AG04450 (cell line): ENCODE data around the gene ELP2. TPM values are rescaled to one million over a fixed set of nuclear protein-coding genes. Genes with fewer than 3 reads are reported as not detected.
"Not testable (repeated sequence)": the region's sequence is repeated elsewhere in the genome, so short reads cannot be mapped to it uniquely, and the experiment has no call there.

Source experiments
- CTCF ChIA-PET: fragments of 300-600, 350-600 bp; formaldehyde crosslinking; extraction: SDS; loops from one replicate; lab custom pipeline; 2022; ENCODE audit warnings: antibody characterized with exemption, inconsistent platforms; lab: Charles Lee
- POLR2A ChIA-PET: fragments of 350-600 bp; formaldehyde crosslinking; extraction: SDS; loops from one replicate; lab custom pipeline; 2021; ENCODE audit warnings: antibody characterized with exemption, inconsistent platforms; lab: Yijun Ruan, JAX
- DNase-seq: peaks from one replicate; pipeline ENCODE4 v3.0.0-alpha.2; 2011; ENCODE audit warnings: low read depth, low spot score
- H3K27ac ChIP-seq: one replicate; pipeline ENCODE4 v1.5.1; 2012; ENCODE audit warnings: low read depth, low read length, control low read depth
- H3K27me3 ChIP-seq: one replicate; pipeline ENCODE4 v1.6.0; 2012; ENCODE audit warnings: low read length; ENCODE audit not compliant: control insufficient read depth, insufficient read depth
- H3K4me3 ChIP-seq: 2 replicates; pipeline ENCODE4 v1.5.1; 2011; ENCODE audit warnings: mild to moderate bottlenecking, low read depth, low read length, control low read depth
- H3K9me3 ChIP-seq: 2 replicates; pipeline ENCODE4 v1.5.1; 2012; ENCODE audit warnings: low read length; ENCODE audit not compliant: control insufficient read depth, insufficient read depth
- CTCF ChIP-seq: IDR thresholded peaks from 2 replicates; pipeline ENCODE4 v1.5.1; 2011; ENCODE audit warnings: low read depth, low read length, control low read depth, inconsistent platforms
- polyA plus RNA-seq: library from polyadenylated mRNA; depleted of rRNA; stranded (reverse); fragments of >200 nt; gene quantifications from 2 replicates; pipeline ENCODE4 v1.2.3, GENCODE V29; 2011

ELP2 gene
- polyA plus RNA-seq, 1 experiment = 122 TPM

DNA sequence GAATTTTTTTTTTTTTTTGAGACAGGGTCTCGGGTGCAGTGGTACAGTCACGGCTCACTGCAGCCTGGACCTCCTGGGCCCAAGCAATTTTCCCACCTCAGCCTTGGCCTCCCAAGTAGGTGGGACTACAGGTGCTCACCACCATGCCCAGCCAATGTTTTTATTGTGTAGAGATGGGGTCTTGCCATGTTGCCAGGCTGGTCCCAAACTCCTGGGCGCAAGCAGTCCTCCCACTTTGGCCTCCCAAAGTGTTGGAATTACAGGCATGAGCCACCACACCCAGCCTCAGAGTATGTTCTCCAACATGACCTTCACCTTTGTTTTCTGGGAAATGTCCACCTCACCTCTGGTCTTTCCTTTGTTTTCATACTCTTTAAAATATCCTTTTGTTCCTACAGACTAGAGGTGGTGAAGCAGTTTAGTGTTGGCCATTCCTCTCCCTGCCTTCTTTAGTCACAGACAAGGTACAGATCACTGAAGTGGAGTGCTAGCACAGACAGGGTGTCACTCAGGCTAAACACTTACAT, 38.1 kb downstream of the ELP2 start:
- Histone ChIP-seq H3K27ac (no peak overlapping the region), H3K9me3 (no peaks in the 10 kb centered on the region), H3K27me3 (no peaks in the 10 kb centered on the region), H3K4me3 (no peak overlapping the region)
- POLR2A ChIA-PET = no interaction called here
- DNase-seq = no peak
- CTCF ChIA-PET = no interaction called here
- TF ChIP-seq CTCF = no peak

DNA sequence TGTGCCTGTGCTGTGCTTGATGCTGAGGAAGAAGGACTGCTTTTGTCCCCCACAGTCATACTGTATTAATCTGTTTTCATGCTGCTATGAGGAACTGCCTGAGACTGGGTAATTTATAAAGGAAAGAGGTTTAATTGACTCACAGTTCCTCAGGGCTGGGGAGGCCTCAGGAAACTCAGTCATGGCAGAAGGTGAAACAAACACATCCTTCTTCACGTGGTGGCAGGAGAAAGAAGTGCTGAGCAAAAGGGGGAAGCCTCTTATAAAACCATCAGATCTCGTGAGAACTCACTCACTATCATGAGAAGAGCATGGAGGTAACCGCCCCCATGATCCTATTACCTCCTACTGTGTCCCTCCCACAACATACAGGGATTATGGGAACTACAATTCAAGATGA, 38.6 kb downstream of the ELP2 start:
- H3K4me3 ChIP-seq, H3K9me3 ChIP-seq, DNase-seq, H3K27me3 ChIP-seq, CTCF ChIA-PET, H3K27ac ChIP-seq, POLR2A ChIA-PET: not testable (repeated sequence)

DNA sequence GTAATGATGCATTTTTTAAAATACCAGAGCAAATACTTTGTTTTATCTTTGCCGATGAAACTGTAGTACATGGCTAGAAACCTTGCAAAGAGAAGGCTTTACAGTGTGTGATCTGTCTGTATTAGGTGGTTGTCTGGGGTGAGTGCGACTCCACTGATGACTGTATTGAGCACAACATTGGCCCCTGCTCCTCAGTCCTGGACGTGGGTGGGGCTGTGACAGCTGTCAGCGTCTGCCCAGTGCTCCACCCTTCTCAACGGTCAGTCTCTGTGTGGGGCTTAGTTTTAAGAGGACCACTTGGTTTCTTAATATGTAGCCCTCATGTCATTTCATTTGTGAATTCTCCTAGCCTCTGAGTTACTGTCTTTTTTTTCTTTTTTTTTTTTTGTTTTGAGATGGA, 40.2 kb downstream of the ELP2 start:
- no peak for DNase-seq
- H3K27me3 ChIP-seq = no peaks in the 10 kb centered on the region
- CTCF ChIA-PET = interaction anchor here (0.6 kb wide), 1 partner anchor 21 kb away, joined by 4 read pairs; no protein-coding TSS in a partner anchor
- TF ChIP-seq CTCF = no peak
- H3K27ac ChIP-seq = no peak overlapping the region
- no peak overlapping the region for H3K4me3 ChIP-seq
- POLR2A ChIA-PET = interaction anchor here (0.7 kb wide), 1 partner anchor 17 kb away, joined by 3 read pairs; no protein-coding TSS in a partner anchor
- no peaks in the 10 kb centered on the region for H3K9me3 ChIP-seq

DNA sequence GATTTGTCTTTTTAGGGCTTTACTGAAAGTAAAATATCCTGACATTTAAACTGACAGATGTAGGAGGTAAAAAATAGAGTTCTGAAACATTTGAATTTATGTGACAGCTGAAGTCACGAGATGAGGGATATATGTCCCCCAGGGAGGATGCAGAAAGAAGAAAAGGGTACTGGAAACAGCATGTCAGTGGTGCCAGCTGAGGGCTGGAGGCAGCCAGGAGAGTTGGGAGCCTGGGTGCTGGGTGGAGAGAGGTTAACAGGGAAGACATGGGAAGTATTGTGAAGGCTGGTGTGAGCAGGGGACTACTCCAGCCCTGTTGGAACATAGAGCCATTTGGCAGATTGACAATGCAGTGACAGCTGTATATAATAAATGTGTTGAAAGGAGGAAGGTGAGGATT, 45.8 kb downstream of the ELP2 start:
- no peak overlapping the region for H3K27ac ChIP-seq
- no peak overlapping the region for H3K4me3 ChIP-seq
- CTCF ChIA-PET = no interaction called here
- H3K9me3 ChIP-seq = no peaks in the 10 kb centered on the region
- DNase-seq = no peak
- no peak for TF ChIP-seq CTCF
- POLR2A ChIA-PET = no interaction called here
- no peaks in the 10 kb centered on the region for H3K27me3 ChIP-seq

DNA sequence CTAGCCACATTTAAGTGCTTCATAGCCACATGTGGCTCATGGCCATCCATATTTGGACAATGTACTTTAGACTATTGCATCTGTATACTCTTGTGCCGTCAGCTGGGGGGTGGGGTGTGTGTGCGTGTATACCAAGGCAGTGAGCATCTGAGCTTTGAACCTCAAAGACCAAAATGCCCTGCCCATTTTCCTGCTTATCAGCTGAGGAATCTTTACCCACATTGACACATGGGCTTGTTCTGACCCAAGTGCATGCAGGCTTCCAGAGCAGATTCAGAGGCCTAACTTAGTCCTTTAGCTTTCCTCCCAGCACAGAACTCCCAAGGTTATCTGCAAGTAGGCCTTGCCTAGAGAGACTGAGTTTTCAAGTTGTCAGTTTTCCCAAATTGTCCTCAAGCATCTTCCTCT, 46.5 kb downstream of the ELP2 start:
- TF ChIP-seq CTCF = no peak
- no peaks in the 10 kb centered on the region for H3K27me3 ChIP-seq
- no peaks in the 10 kb centered on the region for H3K9me3 ChIP-seq
- CTCF ChIA-PET = interaction anchor here (0.7 kb wide), 1 partner anchor 158 kb away, joined by 3 read pairs; no protein-coding TSS in a partner anchor
- no peak overlapping the region for H3K4me3 ChIP-seq
- H3K27ac ChIP-seq = no peak overlapping the region
- no peak for DNase-seq
- POLR2A ChIA-PET = no interaction called here
